Measurements from ENCODE around the gene CLINT1.
"Not testable (repeated sequence)": the region's sequence is repeated elsewhere in the genome, so short reads cannot be mapped to it uniquely, and the experiment has no call there.

Gene CLINT1

GRCh38 chr5:157858527-157859226 lies at the start of gene CLINT1:
Gene CLINT1 (minus strand): TSS chr5:157859145. CDS start chr5:157858970, 175 bp downstream.
- DNase-seq: peak; percentile 94

- DNase-seq: no peak
Observed at GRCh38 chr5:157908459-157908858, 49.5 kb upstream of the CLINT1 start.

DNA sequence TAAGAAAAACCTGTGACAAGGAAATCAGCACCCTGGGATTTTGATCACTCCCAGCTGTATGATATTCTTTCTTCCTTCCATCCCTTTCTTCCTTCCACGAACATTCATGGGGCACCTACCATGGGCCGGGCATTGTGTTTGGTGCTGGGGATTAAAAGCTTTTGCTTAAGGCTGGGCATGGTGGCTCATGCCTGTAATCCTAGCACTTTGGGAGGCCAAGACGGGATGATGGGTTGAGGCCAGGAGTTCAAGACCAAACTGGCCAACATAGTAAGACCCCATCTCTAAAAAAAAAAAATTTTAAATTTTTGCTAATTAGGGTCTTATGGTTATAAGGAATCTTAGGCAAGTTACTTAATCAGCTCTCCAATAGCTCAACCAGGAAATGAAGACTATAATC lies 48.5 kb upstream of the CLINT1 start:
- DNase-seq: no peak

- no peak for DNase-seq
Observed at GRCh38 chr5:157903117-157903450, 44.1 kb upstream of the CLINT1 start.

DNA sequence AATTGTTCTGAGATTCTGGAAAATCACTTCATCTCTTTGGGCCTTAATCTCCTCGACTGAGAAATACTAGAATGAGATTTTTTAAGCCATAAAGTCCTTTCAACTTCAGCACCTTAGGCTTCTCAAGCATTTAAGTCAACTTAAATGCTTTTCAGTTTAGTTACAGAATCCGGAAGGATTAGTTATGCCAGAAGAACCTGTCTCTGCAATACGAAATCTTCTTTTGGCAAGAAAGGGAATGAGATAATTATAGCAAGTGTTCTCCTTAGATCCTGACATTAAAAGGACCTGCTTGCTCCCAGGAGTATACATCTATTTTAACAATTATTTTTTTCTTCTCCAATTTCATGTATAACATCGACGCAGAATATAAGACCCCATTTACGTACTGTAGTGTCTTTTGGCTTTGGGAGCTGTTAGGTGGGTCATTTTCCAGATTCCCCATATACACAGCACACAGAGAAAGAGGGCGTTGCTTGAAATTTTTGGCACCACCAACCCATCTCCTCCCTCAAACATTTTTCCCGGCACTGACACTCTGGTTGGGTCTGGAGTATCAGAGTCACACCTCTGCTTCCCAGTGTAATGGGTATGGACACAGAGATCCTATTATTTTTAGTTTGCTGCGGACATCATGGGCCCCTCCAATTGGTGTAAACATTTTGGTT lies 43.6 kb upstream of the CLINT1 start:
- DNase-seq: no peak

- no peak for DNase-seq
Observed at GRCh38 chr5:157900644-157901043, 41.7 kb upstream of the CLINT1 start.

- no peak for DNase-seq
Observed at GRCh38 chr5:157893611-157894010, 34.7 kb upstream of the CLINT1 start.

DNA sequence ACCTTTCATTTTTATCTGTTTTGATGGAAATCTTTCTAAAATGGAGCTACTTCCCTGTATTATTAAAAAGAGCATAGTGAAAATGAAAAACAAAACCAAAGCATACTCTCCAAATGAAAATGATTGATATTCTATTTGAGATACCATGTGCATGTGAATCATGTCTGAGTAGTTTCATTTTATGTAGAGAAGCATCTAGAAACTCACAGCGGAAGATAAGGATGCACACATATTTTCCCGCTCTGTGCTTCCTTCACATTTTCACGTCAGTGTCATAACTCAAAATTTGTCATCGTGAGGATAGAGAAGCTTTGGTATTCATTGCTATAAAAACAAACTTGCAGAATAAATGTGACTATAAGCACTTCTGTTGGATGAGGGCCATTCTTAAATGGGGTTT lies 34.0 kb upstream of the CLINT1 start:
- no peak for DNase-seq

DNA sequence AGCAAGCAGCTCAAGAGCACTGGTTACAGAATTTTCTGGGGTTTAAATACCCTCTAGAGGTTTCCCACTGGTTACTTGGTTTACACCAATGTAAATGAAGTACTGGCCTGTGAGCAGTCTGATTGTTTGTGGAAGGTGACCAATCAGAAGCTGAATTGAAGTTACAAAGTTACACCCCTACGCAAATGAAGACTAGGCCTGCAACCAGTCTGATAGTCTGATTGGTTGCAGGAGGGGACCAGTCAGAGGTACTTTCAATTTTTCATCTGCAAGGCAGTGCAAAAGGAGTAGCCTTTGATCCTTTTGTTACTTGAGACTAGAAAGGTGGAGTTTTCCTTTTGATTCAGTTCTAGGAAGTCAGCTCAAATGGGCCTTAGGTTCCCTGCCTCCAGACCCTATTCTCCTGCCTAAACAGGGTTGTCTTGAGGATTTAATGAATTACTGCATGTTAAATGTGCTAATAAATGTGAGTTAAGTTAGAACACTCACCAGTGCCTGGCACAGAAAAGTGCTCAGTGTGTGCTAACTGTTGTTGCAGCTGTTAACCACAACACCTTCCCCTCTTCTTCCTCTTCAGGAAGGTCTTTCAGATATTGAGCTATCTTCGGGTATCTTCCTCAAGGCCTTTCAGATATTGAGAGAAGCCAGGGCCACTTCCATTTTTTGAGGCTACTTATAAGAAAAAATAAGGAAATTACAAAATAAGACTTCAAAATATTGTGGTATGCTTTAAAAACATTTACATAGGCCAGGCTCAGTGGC lies 32.1 kb upstream of the CLINT1 start:
- DNase-seq: no peak

GRCh38 chr5:157888814-157889532 lies 30.0 kb upstream of the CLINT1 start:
- no peak for DNase-seq

GRCh38 chr5:157886796-157887380 lies 27.9 kb upstream of the CLINT1 start:
- DNase-seq: no peak

- not testable (repeated sequence) for DNase-seq
Observed at GRCh38 chr5:157885051-157885450, 26.1 kb upstream of the CLINT1 start.

DNA sequence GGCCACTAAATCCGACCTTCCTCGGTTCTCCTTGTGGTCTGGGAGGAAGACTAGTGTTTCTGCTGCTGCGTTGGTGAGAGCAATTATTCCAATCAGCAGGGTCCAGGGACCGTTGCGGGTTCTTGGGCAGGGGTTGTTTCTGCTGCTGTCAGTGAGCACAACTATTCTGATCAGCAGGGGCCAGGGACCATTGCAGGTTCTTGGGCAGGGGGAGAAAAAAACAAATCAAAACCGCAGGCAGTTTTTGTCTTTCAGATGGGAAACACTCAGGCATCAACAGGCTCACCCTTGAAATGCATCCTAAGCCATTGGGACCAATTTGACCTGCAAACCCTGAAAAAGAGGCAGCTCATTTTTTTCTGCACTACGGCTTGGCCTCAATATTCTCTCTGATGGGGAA lies 22.6 kb upstream of the CLINT1 start:
- not testable (repeated sequence) for DNase-seq

DNA sequence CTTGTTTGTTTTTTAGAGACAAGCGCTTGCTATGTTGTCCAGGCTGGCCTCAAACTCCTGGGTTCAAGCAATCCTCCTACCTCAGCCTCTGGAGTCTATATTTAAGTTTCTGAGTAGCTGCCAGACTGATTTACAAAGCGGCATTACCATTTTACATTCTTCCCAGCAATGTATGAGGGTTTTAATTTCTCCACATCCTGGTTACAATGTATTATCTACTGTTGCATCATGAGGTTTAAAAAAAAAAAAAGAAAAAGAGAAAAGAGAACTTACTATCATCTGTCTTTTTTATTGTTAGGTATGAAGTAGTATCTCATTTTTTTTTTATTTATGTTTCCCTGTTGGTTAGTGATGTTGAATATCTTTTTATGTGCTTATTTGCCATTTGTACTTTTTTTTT lies 18.9 kb upstream of the CLINT1 start:
- DNase-seq: no peak

DNA sequence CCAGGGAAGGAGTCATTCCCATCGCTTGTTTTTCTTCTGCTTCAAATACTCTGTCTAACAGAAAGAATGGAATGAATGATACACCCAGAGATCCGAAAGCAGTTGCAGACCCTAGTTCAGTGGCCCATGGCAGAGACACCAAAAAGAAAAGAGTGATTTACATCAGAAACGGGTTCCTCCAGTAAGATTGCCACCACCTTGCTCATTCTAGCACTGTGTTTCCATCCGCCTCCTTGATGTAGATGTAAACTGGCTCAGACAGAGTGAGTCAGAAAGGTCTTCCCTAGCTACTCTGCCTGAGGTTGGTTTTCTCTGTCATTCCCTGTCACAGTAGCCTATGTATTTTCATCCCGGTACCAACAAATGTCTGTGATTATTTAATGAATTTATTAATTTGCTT lies 15.9 kb upstream of the CLINT1 start:
- no peak for DNase-seq

- DNase-seq: no peak
Observed at GRCh38 chr5:157870837-157871834, 12.2 kb upstream of the CLINT1 start.

- DNase-seq: no peak
Observed at GRCh38 chr5:157867751-157868387, 8.9 kb upstream of the CLINT1 start.

DNA sequence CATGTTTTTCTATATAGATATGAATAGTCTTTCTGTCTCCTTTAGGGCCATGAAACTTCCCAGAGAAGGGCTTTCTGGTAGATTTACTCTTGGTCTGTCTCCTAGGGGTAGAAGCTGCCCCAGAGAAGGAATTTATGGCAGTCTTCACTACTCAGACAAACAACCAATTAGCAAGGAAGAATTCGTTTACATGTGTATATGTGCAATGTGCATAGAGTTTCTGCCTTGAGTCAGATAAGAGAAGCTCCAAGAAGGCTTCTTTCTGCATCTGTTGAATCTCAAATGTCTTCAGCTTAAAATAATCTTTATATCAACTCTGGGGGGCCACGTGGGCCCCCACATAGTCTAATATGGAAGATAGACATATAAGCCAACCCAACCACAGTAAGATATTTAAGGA lies 7.6 kb upstream of the CLINT1 start:
- no peak for DNase-seq

- DNase-seq: no peak
Observed at GRCh38 chr5:157865781-157866180, 6.8 kb upstream of the CLINT1 start.

DNA sequence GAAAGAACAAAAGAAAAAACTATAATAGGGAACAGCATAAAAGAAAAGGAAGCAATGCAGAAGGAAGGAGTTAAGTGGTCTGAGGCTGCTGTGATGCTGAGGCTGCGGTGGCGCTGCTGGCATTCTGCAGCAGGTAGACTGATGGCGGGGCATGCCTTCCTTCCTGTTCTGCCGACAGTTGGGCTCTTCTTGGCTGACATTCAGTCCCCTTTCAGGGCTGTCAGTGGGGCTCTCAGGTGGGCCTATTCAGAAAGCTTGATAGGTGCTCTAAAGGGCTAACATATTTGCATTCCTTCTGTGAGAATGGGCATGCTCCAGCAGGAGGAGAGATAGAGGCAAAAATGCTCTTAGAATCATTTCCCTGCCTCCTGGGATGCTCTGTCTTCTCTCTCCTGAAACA lies 5.1 kb upstream of the CLINT1 start:
- no peak for DNase-seq

- no peak for DNase-seq
Observed at GRCh38 chr5:157862183-157862851, 3.4 kb upstream of the CLINT1 start.

All from activated CD8-positive, alpha-beta memory T cell treated with anti-CD3 and anti-CD28 coated beads for 24 hours (primary cell).